ENCODE results near the gene GTF2F2. TPM values are rescaled to one million over a fixed set of nuclear protein-coding genes. Genes with fewer than 3 reads are reported as not detected.
A peak's percentile ranks its signal among the peaks of the same experiment; 100 is the strongest.
"Not testable (repeated sequence)": the region's sequence is repeated elsewhere in the genome, so short reads cannot be mapped to it uniquely, and the experiment has no call there.

The GTF2F2 gene
- polyA plus RNA-seq, 1 donor, result 18.1 TPM

DNA sequence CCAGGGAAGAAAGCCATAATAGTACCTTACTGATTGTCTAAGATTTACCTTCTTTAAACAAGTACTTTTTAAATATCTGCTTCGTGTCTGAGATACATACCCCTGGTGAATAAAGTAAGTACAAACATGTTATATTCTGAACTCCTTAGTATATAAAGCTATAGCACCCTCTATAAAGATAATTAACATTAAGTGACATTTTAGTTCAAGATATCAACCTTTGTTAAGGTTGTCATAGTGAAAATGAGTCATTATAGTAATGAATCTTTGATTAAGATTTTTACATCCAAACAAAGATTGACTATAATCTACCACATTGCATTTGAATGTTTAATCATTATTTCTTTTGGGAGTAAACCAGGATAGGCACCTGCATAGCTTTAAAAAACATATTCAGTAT, 135.9 kb downstream of the GTF2F2 start:
- DNase-seq, result no peak

DNA sequence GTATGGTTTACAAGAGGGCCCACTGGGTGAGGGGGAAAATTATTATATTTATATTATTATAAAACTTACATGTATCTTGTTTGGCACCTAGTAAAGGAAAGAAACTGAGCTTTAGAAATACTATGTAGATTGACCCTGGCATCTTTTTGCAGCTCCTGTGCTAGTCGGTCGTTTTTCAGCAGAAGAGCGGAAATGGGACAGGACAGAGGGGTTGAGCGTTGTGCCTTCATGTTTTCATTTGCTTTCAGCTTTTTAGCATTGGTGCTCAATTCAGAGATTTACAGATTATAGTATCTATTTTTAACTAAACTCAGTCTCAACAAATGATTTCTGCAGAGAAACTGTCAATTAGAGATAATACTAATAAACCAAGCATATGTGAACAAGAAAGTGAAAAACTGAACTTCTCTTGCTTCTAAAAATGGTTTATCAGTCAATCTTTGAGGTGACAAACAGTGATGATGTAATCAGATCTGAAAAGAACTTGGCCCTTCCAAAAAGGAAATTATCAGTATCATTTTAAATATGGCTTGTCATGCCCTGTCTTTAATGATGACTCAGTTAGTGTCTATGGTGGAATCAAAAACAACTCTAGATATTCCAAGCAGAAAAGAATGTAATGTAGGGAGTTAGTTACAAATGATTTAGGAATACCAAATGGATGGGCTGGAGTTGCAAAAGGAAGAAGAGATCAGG, 137.5 kb downstream of the GTF2F2 start:
- no peak for DNase-seq

DNA sequence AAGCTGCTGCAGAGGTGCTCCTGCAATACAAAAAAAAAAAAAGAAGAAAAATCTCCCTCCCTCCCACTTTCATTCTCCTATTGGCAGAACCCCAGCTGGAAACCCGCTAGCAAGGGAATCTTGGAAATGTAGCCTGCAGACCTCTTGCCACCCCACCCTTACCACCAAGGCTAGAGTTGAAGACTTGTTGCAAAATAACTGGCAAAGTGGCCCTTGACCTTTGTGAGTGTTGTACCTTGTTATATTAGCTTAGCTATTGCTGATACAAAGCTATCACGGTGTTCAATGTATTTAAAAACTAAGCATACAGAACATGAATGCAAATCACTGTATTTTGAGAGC, 138.0 kb downstream of the GTF2F2 start:
- DNase-seq, result no peak

DNA sequence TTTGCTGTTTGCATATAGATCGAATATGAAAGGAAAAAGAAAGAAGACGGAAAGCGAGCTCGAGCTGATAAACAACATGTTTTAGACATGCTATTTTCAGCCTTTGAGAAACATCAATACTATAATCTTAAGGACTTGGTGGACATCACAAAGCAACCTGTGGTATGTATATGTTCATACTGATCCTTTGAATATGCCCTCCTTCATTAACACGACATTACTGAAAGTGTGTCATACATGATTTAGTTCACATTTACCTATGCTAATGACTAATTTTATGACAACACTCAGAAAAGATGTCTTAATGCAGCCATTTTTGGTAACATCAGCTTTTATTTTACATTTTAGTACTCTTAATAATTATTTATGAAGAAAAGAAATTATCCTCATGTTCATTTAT, 146.9 kb downstream of the GTF2F2 start:
- DNase-seq, result no peak

DNA sequence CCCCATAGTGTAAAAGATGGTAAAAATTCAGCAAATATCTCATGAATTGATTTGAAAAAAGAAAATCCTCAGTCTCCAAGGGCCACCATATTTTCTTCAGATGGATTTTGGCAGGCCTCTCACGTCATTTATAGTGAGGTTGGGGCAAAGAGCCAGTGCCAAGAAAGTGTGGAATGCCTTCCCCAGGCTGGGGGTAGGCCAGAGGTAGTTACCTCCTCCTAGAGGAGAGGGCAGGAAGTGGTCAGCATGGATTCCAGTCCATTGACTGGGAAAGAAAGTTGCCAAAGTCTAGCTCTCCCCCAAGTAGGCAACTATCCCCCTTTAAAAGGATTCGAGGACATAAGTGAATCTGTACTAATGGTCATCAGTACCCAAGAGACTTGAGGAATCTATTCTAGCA, 148.9 kb downstream of the GTF2F2 start:
- no peak for DNase-seq

DNA sequence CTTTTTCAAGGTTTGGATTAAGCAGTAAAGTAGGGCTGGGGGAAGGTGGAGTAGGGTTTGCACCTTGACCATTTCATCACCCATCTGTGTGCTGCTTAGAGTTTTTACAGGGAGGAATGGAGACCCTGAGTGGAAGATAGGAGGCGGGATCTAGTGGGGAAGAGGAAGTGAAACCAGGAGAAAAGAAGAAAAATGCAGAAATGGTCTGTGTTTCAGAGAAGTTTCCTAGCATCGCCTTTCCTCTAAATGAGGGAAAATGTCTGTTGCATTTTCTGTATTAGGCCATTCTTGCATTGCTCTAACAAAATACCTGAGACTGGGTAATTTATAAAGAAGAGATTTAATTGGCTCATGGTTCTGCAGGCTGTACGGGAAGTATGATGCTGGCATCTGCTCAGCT, 156.6 kb downstream of the GTF2F2 start:
- no peak for DNase-seq

DNA sequence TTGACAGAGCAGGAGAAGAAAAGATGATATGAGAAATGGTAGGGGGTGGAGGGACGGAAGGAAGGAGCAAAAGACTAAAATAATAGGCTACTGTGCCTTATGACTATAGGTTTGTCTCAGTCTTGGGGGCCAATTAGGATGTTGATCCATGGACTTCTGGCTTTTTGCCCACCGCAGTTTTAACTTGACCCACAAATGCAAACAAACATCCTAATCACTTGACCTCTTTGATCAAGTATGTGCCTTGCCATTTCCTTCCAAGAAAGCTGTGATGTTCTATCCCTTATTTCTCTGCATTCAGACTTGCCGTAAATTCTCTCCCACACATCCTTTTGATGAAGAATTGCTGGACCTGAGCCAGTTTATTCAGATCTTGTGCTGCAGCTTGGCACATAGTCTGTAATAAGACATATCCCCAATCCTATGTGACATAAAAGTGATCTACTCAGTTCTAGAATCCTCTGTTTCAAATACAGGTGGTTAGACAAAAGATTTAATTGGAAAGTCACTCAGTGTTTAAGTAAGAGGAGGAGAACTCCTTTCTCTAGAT, 157.9 kb downstream of the GTF2F2 start:
- DNase-seq, result no peak

DNA sequence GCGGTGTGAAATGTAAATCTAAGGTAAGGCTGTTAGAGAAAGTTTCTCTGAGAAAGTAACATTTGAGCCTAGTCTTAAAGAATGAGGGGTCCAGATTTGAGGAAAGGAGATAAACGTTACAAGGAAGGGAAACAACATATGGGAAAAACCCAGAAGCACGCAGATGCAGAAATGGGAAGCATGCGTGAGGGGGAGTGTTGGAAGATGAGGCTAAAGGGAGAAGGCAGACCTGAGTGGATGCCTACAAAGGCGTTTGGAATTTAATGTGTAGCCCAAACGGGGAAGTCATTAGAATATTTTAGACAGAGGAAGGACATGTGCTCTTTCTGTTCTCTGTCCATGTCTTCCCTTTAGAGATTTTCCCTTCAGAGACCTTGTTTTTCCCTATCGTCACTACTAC, 159.7 kb downstream of the GTF2F2 start:
- no peak for DNase-seq

DNA sequence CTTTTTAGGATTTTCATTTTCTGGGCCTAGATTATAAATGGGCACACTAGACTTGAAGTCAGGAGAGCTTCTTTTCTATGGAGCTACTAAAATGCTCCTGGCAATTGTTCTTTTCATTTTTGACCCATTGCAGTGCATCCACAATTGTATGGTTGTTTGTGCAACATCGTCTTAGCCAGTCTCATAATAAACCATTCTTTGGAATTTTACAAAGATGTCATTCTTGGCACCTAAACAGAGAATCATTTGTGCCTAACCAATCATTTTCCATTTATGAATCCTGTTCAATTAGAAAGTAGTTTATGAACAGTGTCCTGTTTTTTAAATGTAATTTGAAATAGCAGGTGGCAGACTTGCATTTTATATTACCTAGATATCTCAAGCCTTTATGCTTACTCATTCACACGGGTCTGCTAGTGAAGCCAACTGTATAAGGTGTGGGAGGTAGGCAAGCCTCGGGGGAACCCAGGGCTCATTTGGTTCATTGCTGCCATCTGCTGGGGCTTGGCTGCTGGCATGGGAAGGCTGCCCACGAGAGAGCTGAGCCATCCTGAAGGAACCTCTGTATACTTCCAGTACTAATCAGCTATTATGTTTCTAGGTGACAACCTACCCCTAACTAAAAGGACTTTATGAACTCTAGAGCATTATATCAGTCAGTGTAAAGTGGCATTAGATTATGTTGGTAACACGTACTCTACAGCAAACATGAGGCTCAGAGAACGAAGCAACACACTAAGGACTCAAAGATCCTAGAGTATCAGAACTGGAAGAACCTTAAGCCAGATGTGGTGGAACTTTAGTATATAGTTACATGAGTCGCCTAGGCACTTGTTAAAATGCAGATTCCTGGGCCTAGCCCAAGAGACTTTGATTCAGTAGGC, 160.7 kb downstream of the GTF2F2 start:
- DNase-seq, result peak; percentile 25

DNA sequence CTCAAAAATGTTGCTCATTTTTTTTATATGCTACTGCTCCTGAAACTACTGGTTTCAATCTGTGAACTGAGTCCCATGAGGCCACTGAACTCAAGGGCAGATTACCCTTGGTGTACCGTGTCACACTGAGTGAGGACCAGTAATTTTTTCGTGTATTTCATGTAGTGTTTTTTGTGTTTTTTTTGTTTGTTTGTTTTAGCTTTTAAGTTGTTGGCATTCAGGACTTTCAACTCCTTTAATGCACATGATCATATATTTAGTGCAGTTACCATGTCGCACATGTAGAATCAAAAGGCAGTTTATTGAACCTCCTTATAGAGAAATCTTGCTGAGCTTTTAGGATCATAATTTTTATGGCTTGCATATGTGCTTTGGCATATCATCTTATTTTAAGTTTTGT, 162.7 kb downstream of the GTF2F2 start:
- DNase-seq, result no peak

DNA sequence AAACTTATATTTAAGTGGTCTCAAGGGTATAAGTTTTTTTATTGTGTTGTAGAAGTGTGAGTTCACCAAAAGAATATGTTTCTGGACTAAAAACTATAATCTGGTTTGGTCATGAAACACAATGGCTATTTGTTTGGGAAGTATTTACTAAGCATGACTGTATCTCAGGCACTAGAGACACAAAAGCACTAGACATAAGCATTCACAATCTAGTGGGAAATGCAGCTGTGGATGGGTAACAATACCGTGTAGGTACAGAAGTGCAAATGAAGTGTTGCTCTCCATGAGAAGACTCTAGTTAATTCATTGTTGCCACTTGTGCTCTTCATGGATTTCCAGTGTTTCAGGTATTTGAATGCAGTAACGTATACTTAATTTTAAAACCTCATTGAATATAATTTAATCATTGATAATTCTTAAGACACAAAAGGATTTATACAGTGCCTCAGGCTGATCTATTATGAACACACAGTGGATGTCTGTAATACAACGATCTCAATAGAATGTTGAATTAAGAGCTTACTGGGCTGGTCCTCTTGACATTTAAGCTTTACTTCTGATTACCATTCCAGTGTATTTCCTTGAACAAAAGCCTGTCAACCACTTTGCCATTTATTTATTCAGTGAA, 169.7 kb downstream of the GTF2F2 start:
- no peak for DNase-seq

DNA sequence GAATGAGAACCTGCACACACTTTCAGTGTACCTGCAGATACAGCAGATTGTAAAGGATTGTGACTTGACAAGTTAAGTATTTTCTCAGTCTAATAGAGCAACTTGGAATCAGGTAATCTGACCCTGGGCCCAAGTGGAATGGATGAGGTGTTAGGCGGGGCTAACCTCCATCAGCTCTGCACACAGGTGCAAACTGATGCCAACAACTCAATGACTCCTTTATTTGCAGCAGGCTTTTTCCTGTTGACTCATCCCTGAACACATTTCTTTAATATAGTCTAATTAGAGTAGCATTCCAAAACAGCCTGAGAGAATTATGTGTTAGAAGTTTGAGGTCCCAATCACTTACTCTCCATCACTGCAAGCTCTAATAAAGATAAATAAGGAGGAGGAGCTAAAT, 171.9 kb downstream of the GTF2F2 start:
- no peak for DNase-seq

DNA sequence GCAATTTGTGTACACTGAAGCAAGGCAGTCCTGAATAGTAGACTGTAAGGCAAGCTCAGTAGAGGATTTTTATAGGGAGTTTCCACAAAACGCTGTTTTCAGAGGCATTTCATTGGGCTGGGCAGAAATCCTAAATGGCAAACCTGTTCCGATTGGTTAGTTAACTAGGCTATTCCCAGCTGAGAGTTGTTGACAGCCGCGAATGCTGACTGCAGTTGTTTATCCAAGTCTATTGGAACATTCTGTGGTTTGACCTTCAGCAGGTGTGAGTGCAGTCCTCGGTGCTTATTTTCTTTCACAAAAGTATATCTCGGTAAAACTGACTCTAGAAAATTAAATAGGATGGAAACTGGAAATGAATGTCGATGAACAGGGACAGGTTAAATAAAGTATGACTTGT, 175.2 kb downstream of the GTF2F2 start:
- DNase-seq, result no peak

DNA sequence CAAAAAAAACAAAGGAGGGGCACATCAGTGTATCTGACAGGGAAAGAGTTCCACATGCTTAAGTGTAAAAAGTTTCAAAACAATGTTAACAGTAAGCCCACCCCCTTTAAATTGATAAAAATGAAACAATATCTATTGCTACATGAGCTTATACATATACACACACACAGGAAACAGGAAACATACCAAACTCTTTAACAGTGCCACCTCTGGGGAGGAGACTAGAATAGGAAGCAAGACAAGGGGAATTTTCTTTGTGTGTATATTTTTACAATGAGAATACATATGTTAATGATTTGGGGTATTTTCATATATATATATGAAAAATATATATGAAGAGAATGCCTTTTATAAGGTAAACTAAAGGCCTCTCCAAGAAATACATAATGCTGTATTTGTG, 175.9 kb downstream of the GTF2F2 start:
- no peak for DNase-seq

DNA sequence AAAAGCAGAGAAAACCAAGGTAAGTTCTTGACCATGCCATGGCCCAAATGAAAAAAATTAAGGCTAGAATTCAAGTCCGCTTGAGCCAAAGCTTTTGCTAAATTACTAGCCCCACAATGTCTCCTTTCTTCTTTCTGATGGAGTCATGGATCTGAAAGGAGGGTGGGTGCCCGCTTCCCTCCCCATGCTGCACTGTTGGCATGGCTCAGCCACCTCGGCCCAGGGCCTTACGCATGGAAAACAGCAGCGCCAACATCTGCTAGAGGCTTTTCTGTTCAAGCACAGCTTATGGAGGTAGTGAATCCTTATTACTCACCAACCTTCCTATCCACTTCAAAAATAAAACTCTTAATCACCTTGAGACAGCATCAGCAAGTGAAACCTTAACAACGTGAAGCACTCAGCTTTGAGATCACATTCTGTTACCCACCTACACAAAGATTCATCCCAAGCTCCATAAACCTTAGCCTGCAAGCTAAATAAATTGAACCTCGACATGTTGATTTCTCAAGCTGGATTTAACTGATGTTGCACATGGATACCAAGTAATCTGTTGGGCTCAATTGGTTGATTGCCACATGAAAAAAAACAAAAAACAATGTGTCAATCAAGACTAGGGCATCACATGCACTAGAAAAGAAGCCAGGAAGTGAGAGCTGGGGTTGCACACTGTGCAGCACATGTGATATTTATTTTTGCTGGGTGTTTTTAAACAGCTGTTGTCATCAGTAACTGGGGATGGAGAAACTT, 177.3 kb downstream of the GTF2F2 start:
- no peak for DNase-seq

DNA sequence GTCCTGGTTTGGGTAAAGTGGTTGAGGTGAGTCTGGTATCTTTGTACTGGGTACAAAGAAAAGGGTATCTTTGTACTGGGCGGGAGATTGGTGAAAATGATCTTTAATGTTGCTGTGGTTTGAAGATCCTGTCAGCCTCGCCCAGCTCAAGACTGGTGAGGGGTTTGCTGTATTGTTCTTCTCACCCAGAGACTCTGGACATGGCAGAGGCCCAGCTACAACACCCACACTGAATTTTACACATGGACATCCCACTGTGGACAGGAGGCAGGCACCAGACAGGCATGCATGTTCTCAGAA, 177.8 kb downstream of the GTF2F2 start:
- DNase-seq, result no peak

DNA sequence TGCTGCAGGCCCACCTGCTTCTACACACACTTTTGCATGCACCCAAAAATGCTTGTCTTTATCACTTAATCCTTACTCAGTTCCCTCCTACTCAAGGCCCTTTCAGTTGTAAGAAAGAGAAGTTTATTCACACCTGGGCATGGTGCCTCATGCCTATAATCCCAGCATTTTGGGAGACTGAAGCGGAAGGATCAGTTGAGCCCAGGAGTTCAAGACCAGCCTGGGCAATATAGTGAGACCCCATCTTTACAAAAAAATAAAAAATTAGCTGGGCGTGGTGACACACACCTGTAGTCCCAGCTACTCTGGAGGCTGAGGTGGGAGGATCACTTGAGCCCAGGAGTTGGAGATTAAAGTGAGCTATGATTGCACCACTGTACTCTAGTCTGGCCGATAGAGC, 178.2 kb downstream of the GTF2F2 start:
- DNase-seq, result not testable (repeated sequence)

DNA sequence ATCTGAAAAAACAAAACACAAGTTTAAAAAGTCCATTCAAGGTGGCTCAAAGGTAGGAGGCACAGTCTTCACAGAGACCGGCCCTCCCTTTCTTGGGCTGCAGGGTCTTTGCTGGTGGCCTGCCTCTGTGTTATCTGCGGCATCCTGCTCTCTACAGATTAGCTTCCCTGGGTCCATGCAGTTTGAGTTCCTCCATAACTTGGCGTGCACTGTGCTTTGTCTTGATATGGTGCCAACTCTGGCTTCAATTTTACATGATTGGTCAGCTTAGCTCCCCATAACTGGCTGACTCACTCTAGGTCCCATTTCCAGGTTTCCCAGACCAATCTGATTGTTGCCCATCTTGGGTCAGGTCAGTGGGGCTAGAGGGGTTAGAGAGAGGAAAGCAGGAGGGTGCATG, 178.9 kb downstream of the GTF2F2 start:
- DNase-seq, result no peak

DNA sequence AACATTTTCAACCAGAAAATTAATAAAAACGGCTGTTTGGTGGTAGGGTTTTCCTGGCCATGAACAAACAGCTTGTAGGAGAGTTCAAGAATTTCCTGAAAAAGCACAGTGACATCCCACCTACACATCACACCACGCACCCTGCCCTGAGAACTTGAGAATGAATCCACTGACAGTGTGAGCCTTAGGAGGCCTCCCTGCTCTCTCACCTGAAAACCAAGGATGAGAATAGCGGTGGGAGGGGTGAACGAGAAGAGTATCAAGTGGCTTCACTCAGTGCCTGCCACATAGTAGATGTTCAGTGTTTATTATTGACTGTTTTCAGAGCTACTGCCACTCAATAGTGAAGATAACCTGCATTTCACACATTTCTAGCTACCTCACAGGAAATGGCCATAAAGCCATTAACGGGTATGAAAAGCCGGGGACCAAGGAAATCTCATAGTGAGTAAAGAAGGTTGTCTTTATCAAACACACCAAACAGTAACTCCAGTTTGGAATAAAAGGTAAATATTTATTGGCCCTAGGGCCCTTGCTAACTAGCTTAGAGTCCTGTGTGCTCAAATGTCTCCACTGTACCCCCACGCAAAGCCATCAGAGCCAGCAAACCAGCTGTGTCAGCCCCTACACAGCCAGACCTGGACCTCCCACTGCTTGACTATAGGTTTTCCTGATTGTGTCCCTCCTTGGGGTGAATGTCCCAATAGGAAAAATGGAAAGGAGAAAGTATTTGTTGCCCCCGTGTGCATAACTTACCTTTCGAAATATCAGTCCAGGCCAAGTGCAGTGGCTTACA, 180.1 kb downstream of the GTF2F2 start:
- no peak for DNase-seq

DNA sequence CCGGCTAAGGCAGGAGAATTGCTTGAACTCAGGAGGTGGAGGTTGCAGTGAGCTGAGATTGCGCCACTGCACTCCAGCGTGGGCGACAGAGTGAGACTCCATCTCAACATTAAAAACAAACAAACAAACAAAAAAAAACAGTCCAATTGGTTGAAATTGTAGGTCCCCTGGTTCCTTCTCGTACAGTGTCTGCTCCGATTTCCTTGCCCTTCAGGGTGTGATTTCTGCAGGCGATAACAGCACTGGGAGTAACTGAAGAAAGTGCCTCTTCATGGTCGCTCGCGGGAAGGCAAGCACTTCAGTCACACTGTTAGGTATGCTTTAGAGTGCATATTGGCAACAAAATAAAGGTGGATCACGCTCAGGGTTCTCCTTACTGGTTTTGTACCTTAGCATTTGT, 181.0 kb downstream of the GTF2F2 start:
- DNase-seq, result no peak

DNA sequence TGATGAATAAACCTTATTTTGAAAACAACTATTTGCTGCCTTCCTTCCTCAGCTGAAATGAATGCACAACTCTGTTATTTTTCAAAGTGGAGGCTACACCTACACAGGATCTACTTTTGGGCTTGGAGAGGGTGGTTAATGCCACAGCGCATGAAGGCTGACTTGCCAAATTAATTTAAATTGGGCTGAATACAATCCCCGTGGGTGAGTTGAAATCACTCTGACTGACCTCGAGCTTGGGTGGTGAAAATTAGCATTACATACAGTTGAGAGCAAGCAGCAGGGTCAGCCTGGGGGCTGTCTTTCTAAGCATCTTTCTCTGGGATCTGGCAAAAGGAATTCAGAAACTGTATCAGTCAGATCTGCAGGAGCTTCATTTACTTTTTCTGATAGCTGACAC, 182.2 kb downstream of the GTF2F2 start:
- no peak for DNase-seq

DNA sequence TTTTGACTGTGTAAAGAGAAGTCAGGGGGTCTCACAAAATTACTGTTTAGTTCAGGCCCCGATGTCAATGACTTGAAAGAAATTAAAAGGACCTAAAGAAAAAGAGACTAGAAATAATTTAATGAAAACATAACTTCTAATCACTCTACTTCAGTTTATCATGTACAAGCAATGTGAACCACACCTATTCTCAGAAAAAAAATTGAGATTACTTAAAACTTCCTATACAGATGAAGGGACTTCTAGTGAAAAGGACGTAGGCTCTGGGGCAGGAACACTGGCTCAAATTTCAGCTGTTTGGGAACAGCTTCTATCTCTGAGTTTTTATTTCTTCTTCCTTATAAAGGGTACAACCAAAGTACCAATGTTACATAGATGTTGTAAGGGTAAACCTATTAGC, 182.7 kb downstream of the GTF2F2 start:
- DNase-seq, result no peak
